Activated CD4-positive, alpha-beta T cell treated with anti-CD3 and anti-CD28 coated beads for 1 hour (primary cell): Measurements from ENCODE around the gene IFT20.

ENCODE experiments used
- DNase-seq: peaks from one replicate; pipeline ENCODE4 v3.0.0-alpha.2; 2020

Gene IFT20, protein sequence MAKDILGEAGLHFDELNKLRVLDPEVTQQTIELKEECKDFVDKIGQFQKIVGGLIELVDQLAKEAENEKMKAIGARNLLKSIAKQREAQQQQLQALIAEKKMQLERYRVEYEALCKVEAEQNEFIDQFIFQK

DNA sequence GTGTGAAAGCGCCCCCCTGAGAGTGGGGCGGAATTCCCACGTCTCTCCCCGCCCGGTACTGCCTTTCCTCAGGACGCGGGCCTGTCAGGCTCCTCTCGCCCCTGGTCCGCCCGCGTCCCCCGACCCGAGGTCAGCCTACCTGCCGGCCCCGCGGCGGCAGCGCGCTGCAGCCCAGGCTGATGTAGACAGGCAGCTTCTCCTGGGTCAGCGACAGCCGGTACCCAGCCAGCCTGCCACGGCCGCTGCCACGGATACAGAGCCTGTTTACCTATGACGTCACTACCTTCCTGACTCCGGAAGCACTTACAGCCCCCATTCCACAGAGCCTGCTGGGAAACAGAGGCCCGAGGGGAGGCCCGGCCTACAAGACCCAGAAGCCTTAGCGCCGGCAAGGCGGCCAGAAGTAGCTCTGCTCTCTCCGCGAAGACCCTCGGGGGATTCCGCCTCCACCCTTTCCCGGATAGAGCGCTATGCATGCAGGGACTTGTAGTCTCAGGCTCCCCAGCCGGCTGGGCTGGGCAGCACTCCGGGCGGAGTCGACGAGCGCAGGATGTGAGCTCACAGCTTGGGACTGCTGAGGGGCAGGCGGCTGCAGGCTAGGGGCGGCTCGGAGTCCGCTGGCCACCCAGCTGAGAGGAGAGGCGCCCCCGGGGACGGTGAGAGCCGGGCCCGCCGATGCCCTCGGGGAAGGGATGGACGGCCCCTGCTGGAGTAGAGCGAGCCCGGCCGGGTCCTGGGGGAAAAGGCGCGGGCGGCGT lies at the start of gene IFT20, which contains the start of gene TNFAIP1:
Gene IFT20, minus strand, starts transcription at position 272 of the 758 bp plus-strand sequence. CDS start 3,487 bp downstream, outside the sequence.
Gene TNFAIP1, plus strand, starts transcription at position 561 of the 758 bp plus-strand sequence. CDS start 3,761 bp downstream, outside the sequence.
- DNase-seq = peak; percentile 97

DNA sequence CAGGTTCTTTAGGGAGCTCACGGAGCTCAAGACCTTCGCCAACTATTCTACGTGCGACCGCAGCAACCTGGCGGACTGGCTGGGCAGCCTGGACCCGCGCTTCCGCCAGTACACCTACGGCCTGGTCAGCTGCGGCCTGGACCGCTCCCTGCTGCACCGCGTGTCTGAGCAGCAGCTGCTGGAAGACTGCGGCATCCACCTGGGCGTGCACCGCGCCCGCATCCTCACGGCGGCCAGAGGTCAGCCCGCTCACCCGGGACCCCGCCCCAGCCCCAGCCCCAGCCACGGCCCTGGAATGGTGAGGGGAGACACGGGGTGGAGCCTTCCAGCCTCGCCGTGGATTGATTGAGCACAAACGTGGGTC lies 49.7 kb upstream of the IFT20 start:
- no peak for DNase-seq

DNA sequence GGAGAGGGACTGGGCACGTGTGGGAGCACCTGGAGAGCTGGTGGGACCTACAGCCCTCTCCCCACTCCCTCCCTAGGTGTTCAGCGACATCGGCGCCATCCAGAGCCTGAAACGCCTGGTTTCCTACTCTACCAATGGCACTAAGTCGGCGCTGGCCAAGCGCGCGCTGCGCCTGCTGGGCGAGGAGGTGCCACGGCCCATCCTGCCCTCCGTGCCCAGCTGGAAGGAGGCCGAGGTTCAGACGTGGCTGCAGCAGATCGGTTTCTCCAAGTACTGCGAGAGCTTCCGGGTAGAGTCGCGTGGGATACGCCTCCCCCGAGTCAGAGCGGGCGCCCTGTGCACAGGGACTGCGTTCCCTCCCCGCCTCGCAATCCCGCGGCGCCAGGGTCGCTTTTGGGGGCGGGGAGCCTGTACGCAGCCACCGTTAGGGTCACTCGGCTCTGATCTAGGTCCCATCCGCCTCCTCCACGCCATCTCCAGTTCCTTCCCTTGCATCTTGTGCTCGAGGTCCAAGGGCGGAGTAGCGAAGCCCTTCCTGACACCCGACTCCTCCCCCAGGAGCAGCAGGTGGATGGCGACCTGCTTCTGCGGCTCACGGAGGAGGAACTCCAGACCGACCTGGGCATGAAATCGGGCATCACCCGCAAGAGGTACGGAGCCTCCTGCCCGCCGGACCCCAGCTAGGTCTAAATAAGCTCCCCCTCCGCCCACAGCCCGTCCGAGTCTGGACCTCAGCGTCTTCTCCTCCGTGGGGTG lies 49.2 kb upstream of the IFT20 start:
- peak; percentile 42 for DNase-seq

DNA sequence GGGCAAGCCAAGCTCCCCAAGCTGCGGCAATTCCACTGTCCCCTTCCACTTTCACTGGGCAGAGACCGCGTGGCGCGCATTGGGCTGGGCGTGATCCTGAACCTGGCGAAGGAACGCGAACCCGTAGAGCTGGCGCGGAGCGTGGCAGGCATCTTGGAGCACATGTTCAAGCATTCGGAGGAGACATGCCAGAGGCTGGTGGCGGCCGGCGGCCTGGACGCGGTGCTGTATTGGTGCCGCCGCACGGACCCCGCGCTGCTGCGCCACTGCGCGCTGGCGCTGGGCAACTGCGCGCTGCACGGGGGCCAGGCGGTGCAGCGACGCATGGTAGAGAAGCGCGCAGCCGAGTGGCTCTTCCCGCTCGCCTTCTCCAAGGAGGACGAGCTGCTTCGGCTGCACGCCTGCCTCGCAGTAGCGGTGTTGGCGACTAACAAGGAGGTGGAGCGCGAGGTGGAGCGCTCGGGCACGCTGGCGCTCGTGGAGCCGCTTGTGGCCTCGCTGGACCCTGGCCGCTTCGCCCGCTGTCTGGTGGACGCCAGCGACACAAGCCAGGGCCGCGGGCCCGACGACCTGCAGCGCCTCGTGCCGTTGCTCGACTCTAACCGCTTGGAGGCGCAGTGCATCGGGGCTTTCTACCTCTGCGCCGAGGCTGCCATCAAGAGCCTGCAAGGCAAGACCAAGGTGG lies 46.0 kb upstream of the IFT20 start:
- DNase-seq = no peak

DNA sequence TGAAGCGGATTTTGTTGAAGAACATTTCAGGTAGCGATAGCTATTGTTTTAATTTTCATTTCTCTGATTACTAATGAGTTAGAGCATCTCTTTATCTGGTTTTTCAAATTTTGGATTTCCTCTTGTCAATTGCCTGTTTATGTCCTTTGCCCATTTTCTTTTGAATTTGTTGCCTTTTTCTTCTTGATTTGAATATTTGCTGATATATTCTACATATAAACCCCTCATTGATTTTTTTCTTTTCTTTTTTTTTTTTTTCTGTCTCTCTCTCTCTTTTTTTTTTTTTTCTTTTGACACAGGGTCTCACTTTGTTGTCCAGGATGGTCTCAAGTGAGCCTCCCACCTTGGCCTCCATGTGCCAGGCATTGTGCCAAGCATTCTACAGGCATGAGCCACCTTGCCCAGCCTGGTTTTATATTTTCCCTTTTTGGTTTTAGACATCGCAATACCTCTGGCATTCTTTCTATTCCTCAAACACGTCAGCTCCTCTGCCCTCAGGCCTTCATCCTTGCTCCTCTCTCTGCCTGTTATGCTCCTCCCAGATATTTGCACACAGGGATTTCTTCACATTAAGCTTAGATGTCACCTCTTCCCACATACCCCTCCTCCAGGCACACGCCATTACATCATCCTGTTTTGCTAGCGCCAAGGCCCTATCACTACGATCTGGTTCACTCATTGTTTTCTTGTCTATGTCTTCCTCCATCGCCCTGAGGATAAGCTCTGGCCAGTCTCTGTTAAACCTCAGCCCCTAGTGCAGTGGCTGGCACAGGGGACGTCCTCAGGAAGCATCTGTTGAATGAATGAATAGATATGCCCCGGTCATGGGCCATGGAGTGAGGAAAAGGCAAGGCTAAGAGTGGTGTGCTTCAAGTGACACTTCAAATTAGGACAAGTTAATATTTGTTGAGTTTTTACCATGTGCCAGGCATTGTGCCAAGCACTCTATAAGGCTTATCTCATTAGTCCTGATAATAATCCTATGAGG lies 44.8 kb upstream of the IFT20 start:
- no peak for DNase-seq

DNA sequence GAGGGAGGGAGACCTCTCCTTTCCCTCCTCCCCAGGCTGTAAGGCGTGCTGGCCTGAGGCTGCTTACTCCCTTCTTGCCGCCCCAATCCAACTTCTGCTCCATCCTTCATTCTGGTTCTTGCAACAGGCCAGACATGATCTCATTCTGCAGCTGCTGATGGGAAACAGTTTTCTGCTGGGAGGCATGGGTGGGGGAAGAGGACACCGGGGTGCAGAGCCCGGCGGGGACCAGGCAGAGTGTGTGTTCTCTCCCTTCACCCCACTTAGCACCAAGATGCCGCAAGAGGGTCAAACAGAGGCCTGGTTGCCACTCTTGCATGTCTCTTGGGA lies 37.6 kb upstream of the IFT20 start:
- DNase-seq = no peak

DNA sequence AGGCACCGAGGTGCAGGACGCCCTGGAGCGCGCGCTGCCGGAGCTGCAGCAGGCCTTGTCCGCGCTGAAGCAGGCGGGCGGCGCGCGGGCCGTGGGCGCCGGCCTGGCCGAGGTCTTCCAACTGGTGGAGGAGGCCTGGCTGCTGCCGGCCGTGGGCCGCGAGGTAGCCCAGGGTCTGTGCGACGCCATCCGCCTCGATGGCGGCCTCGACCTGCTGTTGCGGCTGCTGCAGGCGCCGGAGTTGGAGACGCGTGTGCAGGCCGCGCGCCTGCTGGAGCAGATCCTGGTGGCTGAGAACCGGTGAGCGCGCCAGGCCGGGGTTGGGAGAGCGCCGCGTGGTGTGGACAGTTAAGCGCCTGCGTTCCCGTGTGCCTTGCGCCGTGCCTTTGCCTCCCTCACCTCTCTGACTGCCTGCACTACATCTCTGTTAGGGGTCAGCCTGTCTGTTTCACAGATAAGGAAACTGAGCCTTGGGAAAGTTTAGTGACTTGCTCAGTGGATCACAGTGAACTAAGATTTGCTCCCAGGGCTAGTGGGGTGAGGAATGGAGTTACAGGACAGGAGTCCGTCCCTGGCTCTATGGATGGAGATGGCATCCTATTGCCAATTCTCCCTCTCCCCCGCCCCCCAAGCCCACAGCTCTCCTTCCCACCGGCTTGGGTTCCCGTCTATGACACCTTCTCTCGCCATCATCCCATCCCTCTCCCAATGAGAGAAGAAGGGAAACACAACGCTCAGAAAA lies 37.1 kb upstream of the IFT20 start:
- DNase-seq = no peak

DNA sequence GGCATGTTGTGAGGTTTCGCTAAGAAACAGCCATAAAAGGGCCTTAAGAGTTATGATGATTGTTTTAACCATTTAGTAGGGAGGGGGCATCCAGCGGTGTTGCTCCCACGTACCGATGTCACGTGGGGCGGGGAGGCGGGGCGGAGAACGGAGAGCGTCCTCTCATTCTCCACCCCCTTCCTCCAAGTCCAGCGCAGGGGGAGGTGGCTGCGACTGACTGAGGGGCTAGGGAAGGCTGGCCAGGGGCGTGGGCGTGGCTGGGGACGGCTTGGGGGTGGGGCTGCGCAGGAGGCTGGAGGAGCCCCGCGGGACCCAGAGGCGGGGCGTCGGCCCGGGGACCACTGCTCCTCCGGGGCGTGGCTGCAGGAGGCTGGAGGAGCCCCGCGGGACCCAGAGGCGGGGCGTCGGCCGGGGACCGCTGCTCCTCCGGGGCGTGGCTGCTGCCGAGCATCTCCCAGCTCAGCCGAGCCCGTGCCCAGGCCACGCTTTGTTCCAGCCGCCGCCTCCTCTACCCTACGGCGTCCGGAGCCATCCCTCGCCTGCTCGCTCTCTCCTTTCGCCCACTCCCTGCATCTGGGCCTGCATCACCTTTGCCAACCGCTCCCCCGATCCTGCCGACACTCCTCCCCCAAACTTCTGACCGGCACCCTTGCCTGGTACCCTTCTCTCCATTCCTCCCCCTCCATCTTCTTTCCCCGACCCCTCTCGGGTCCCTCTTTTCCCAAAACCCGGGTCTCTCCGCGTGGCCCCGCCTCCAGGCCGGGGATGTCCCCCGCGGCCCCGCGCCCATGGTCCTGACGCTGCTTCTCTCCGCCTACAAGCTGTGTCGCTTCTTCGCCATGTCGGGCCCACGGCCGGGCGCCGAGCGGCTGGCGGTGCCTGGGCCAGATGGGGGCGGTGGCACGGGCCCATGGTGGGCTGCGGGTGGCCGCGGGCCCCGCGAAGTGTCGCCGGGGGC lies 36.3 kb upstream of the IFT20 start, which contains the start of gene SARM1:
Gene SARM1, plus strand, starts transcription at position 450 of the 958 bp plus-strand sequence. Its CDS starts 339 bp downstream, at position 789.
- peak; percentile 61 for DNase-seq

DNA sequence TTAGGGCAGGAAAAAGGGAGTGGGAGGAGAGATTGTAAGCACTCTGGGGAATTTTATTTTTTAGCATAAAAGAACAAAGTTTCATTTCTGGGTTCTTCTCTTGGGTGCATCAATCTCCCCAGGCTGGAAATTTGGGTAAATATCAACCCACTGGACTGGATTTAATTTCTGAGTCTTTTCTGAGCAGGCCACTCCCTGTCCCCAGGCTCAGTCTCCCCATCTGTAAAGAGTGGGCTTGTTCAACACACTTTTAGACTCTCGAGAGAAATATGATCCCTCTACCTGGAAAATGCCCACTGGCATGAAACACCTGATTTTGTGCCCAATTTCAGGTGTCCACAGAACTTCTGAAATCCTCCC lies 35.5 kb upstream of the IFT20 start:
- no peak for DNase-seq

DNA sequence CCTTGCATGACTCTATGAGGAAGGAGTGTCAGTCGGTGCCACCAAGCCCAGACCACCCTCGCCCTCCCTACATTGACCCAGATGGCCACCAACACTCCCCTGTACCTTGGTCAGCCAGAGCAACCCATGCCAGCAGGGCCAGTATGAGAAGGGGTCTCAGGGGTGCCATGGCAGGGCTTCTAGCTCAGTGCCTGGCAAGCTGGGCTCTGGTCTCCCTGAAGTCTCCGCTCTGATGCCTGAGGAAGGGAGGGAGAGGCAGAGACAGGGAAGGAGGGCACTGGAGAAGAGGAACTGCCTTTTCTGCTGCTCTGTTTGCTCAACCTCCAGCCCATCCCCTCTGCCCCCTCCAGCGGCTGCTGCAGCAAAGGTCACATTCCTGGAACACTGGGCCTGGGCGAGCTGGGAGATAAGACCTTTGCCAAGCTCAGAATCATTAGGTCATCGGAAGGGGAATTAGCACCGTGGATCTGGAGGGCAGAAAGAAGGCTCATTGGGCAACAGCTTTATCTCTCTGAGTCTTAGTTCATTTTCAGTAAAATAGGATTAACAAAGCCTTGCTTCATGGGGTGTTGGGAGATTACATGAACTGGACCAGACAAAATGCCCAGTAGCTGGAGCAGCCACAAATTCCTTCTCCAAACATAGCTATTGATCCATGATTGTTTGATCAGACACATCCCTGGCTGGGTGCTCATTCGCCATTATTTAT lies 34.9 kb upstream of the IFT20 start, which contains the start of gene VTN:
Gene VTN, minus strand, starts transcription at position 273 of the 709 bp plus-strand sequence. Its CDS starts 104 bp downstream, at position 169.
- DNase-seq = no peak

DNA sequence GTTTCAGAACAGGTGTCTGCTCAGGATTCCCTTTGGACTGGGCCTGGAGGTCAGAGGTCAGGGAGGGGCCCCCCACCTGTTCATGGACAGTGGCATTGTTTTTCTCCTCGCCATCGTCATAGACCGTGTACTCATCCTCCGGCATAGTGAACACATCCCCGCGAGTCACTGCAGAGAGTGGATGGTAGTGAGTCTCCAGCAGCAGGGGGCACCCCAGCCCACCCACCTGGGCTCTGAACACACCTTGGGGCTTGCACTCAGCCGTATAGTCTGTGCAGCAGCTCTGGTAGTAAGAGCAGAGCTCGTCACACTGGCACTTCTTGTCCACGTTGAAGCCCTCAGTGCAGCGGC lies 34.4 kb upstream of the IFT20 start:
- DNase-seq = no peak

DNA sequence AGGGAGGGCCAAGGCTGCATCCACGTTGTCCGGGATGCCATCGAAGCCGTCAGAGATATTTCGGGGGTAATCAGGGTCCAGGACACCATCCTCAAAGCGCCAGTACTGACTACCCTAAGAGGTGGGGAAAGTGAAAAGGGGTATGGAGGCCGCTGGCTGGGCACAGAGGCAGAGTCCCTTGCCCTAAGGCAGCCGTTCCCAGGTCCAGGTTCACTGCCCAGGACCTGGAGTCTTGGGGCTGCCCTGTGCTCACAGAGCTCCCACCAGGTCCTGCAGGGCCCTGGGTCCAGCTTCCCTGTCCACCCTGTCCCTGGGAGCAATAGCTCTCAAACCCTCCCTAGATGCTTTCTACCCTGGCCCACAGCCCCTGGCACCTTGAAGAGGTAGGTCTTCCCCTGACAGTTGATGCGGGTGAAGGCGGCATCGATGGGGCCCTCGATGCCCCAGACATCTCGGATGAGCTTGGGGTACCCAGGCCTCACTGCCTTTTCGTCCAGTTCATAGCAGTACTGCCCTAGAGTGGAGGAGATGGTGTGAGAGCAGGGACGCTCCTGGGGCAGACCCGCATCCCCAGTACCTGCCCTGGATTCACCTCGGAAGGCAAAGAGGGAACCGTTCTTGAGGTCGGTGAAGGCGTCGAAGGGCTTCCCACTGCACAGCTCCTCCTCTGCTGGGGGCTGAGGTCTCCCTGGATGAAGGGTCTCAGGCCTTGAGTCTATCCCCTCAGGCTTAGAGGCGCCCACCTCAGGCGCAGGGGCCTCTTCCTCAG lies 33.8 kb upstream of the IFT20 start:
- no peak for DNase-seq

DNA sequence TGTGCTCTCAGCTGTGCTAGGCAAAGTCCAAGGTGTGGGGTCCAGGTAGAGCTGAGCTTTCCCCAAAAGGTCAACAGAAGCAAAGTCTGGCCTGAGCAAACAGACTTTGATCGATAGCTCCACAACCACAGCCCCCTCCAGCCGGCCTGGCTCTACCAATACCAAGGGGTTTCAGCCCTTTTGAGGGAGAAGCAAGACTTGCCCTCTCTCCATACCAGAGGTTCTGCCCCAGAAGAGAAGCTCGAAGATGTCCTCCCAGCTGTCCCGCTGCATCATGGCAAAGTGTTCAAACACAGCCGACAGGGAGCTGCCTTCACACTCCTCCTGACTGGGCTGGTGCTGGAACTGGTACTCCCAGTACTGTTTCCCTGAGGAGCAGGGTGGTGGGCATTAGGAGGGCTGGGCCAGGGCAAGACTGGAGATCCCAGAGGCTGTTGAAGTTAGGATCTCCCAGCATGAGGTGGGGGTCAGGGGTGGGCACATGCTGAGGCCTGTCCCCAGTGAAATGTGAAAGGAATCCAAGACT lies 33.1 kb upstream of the IFT20 start:
- DNase-seq = no peak

DNA sequence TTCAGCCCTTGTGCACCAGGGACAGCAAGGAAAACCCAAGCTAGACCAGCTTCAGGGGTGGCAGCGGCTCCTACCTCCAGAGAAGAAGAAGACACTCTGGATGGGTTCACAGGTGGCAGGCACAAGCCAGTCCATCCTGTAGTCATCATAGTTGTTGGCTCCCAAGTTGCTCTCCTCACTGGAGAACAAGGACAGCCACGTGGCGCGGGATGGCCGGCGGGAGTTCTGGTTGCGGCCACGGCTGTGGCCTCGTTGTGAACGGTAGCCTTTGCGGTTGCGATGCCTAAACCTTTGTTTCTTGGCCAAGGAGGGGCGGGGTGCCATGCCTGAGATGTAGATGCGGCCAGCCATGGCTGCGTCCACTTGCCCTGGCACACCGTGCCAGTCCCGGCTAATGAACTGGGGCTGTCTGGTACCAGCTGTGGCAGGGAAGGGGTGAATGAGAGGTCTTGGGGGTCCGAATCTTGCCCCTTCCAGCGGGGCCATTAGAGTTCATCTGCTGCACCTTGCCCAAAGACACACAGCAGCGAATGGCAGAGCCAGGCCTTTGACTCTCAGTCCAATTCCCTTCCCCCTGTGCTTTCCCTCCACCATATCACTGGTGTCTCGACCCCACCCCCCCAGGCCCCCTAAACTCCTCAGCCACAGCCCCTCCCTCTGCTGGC lies 32.5 kb upstream of the IFT20 start:
- DNase-seq = no peak

DNA sequence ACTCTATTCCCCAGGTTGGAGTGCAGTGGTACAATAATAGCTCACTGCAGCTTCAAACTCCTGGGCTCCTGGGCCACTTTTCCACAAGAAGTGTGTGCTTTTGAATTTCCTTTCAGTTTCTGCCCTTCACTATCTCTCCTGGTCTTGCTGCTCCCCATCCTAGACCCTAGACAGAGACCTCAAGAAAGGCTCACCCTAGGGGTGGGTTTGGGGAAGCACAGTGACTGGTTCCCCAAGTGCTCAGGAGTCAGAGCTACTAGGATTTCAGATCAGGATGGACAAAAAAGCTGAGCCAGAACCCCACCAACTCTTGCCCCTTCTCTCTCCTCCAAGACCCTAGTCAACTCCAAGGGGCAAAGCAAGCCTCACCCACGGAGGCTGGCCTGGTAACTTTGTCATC lies 31.3 kb upstream of the IFT20 start:
- DNase-seq = no peak

DNA sequence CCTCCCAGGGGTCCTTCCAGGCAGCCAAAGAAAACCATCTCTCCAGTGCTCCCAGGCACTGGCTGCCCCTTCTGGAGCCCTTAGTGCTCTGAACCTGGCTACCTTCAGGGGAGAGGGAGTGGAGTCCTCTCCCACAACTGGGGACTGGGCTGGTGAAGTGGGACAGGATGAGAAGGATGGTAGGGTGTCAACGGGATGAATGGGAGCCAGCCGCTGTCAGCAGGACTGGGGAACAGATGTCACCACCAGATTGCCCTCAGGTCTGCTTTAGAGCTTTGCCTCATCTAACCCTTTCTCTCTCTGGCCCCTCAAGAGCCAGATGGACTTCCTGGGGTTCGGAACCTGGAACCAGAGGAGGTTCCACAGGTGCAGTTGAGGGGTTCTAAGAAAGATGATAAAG lies 30.2 kb upstream of the IFT20 start:
- no peak for DNase-seq

DNA sequence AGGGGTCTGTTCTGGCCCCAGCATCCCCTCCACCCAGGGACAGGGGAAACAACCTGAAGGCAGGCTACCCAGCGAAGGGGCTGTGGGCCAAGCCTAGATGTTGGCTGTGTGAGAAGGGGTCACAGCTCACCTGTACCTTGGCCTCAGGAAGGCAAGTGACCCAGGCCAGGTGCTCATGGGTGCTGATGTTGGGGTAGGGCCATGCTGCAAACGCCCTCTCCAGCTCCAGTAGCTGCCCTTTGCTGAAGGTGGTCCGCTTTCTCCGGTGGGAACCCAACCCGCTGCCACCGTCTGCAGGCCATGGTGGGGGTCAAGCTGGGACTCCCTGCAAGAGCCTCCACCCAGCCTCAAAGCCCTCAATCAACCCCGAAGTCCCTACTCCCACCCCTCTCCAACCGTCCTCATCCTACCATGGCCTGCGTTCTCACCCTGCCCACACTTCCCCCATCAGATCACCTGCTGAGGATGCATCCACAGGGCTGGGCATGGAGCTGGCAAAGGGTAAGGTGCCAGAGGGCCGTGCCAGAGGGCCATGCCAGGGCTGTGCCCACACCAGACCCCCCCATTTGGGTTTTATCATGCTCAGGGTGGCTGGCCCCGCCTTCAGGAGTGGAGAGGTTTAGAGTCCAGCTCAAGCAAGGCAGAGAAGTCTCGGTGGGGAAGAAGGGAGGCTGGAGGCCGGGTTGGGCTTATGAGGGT lies 29.5 kb upstream of the IFT20 start, which contains the start of gene SEBOX:
Gene SEBOX, minus strand, starts transcription at position 535 of the 699 bp plus-strand sequence. Its CDS starts 48 bp downstream, at position 487.
- DNase-seq = no peak
